ENCODE data around the gene SFTA2. TPM values are rescaled to one million over a fixed set of nuclear protein-coding genes. Genes with fewer than 3 reads are reported as not detected.

The SFTA2 gene
- total and polyA plus RNA-seq, 2 of the 8 experiments (the other 6 are each of a cell fraction or from before 2014, with no cell fraction given): not detected

GRCh38 chr6:30942338-30943060, 10.5 kb upstream of the SFTA2 start (continued):
- TF ChIP-seq TEAD4 (IDR thresholded peaks at IDR 0.05; ENCODE audit: low read depth, low read length): peak; percentile 98
- no peak for TF ChIP-seq NRF1 (IDR thresholded peaks at IDR 0.05; ENCODE audit: low read depth, low read length)
- TF ChIP-seq MAFK (IDR thresholded peaks at IDR 0.05; ENCODE audit: low read depth, low read length): no peak
- TF ChIP-seq TBP (IDR thresholded peaks at IDR 0.05; ENCODE audit: low read depth, low read length): no peak
- TF ChIP-seq EP300 (IDR thresholded peaks at IDR 0.05; ENCODE audit: borderline replicate concordance in 1 of 2, low read depth in 2 of 2, low read length in 2 of 2): 0 out of 3 replicates have a peak, but pooled peaks of 1 of the 2 experiments have one; percentile 44
- TF ChIP-seq KDM1A (IDR thresholded peaks at IDR 0.05; ENCODE audit: borderline replicate concordance, low read length): 0 out of 2 replicates have a peak, but pooled peaks have one; percentile 93
- no peak for TF ChIP-seq GTF2F1 (IDR thresholded peaks at IDR 0.05; ENCODE audit: borderline replicate concordance, low read depth, low read length)
- peak; percentile 49 to 58 for TF ChIP-seq RAD21 (IDR thresholded peaks at IDR 0.05 in 1 of 2, conservative IDR thresholded peaks at IDR 0.05 in 1 of 2; ENCODE audit: low read depth in 2 of 2, low read length in 2 of 2)
